Camera-type eye (tissue), 1 donor: ENCODE data around the gene PRDX5. TPM values are rescaled to one million over a fixed set of nuclear protein-coding genes. Genes with fewer than 3 reads are reported as not detected.

ENCODE experiments used
- total RNA-seq: library from RNA; depleted of rRNA; stranded (reverse); fragments of >200 nt; gene quantifications from one replicate; pipeline ENCODE4 v1.2.3, GENCODE V29; 2014

Gene PRDX5
- total RNA-seq = 121 TPM

DNA sequence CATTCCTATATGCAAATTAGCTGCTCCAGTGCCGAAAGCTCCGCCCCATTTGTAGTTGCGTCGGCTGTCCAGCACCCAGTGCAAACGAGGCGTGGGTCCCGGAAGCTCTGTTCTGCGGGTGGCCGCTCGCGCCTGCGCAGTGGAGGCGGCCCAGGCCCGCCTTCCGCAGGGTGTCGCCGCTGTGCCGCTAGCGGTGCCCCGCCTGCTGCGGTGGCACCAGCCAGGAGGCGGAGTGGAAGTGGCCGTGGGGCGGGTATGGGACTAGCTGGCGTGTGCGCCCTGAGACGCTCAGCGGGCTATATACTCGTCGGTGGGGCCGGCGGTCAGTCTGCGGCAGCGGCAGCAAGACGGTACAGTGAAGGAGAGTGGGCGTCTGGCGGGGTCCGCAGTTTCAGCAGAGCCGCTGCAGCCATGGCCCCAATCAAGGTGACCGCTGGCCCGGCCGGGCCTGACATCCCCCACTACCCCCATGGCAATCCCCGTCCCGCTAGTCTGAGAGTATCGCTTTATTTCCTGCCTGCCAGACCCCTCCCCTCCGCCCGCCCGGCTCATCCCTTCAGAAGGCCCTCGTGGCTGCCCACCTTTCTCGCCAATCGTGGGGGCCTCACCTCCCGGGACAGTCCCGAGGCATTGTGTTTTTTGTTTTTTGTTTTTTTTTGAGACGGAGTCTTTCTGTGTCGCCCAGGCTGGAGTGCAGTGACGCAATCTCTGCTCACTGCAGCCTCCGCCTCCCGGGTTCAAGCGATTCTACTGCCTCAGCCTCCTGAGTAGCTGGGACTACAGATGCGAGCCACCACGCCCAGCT lies at the start of gene PRDX5:
TSS of gene PRDX5 (plus strand) at position 161 of the 805 bp plus-strand sequence. CDS start at position 256, 95 bp downstream.

DNA sequence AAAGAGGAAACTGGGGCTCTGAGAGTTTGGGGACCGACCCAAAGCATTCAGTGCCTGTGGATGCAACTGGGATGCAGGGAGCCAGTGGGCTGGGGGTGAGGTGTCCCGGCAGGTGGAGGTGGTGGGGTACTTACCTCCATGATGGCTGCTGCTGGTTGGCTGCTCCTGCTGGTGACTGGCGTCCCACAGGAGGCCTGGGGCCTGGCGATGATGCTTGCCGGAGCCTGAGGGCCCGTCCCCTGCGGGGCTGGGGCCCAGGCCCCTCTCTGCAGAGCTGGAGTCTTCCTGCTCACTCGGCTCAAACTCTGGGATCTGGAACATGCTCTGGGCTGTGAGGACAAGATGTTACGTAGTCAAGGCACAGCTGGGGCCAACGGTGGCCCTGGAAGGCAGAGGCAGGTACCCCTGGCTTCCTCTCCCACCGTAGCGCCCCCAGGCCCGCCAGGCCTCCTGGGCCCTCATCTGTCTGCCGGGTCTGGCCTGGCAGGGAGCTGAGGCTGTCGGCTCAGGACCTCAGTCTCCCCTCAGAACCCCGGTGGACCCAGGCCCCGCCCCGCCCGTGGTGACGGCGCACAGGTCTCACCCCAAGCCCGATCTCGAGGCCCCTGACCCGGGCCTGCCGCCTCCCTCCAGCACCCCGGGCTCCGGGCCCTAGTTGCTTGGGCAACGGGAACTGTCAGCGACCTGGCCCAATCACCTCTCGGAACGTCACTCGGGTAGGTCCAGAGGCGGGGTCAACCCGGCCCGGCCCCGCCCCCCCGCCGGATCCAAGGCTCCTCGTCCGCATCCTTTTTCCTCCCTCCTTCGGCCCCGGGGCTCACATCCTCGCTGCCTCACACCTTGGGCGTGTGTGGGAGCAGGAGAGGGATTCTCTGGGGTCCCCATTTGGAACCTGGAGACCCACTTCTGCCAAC lies 33.6 kb upstream of the PRDX5 start, which contains the start of gene BAD:
TSS of gene BAD (minus strand) at position 618 of the 914 bp plus-strand sequence. CDS start at position 321, 297 bp downstream.

DNA sequence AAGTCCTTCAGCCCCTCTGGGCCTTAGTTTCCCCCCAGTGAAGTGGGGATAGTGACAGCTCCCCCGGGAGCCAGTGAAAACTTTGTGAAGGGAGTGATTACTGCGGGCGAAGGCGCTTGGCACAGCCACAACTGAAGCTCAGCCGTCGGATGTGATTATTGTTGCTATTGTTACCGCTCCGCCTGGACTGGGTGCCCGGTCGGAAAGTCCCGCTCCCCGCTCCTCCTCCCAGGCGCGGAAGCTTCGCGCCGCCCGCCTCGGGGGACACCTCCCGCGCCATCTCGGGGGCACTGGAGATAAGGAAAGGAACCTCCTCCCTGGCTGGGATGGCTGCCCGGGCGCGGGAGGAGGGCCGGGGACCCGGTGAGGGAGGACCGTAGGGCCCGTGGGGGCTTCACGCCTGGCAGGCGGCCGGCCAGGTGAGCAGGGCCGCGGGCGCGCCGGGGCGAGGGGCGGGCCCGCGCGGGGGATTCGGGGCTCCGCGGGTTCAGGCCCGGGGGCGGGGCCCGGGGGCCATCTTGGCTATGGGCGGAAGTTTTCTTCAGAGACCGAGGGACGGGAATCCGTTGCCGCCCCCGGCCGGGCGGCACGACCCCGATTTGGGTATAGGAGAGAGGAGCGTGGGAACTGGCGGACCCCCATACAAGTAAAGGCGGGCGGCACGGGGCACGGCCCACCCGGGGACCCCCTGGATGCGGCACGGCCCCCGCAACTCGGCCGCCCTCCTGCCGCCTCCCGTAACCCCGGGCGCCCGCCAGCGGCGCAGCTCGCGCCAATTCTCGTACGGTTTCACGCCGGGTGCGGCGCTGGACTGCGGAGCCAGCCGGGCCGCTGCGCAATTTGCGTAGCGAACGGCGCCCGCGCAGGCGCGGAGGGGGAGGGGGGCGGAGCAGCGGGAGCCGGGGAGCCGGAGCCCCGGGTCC lies 32.7 kb upstream of the PRDX5 start, which contains the start of gene GPR137:
TSS of gene GPR137 (plus strand) at position 887 of the 923 bp plus-strand sequence. CDS start 677 bp downstream, outside the sequence.

DNA sequence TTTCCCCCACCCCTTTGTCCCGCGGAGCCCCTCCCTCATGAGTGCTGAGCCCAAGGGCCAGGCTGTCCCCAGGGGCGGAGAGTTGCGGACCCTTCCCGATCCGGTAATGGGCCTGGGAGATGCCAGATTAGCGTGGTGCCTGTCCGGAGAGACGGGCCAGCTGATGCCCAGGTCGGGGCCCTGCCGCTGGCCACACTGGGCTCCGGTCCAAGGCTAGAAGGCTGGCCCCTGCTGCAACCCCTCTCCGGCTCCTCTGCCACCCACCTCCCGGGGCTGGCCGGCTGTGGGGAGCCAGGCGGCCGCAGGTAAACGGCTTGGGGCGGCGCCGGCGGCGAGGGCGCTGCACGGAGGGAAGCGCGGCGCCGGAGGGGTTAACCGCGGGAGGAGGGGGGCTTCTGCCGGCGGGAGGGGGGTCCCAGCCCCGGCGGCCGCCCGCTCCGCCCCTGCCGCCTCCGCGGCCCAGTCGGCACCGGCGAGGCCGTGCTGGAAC lies 26.6 kb upstream of the PRDX5 start, which contains the start of gene KCNK4:
TSS of gene KCNK4 (plus strand) at position 41 of the 490 bp plus-strand sequence. CDS start 1,717 bp downstream, outside the sequence.

DNA sequence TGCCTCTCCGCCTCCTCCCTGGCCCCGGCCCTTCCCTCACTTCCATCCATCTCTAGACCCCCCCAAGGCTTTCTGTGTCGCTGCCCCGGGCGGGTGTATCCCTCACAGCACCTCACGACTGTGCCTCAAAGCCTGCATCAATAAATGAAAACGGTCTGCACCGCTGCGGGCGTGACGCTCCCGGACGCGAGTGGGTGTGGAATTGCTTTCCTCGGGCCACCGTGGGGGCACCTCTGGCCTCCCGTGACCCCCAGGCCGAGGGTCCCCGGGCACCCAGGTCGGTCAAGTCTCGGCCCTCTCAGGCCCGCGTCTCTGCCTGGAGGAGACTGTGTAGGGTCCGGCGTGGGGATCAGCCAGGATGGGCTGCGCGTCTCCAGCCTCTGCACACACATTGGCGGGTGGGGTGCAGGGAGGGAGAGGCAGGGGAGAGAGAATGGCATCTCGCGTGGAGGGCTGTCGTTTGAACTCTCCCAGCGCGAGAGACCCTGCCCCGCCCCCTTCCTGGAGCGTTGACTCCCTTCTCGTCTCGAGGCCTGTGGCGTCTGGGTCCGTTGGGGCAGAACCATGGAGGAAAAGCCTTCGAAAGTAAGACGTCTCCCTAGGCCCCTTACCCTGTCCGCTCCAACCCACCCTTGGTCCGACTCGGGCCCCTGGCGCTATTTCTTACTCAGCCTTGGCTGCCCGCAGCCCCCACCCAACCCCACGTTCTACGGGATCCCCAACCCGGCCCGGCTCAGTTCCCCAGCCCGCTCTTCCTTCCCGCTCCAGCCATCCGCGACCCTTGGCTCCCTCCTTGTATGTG lies 17.9 kb upstream of the PRDX5 start, which contains the start of gene CATSPERZ:
TSS of gene CATSPERZ (plus strand) at position 512 of the 802 bp plus-strand sequence. CDS start at position 565, 53 bp downstream.

DNA sequence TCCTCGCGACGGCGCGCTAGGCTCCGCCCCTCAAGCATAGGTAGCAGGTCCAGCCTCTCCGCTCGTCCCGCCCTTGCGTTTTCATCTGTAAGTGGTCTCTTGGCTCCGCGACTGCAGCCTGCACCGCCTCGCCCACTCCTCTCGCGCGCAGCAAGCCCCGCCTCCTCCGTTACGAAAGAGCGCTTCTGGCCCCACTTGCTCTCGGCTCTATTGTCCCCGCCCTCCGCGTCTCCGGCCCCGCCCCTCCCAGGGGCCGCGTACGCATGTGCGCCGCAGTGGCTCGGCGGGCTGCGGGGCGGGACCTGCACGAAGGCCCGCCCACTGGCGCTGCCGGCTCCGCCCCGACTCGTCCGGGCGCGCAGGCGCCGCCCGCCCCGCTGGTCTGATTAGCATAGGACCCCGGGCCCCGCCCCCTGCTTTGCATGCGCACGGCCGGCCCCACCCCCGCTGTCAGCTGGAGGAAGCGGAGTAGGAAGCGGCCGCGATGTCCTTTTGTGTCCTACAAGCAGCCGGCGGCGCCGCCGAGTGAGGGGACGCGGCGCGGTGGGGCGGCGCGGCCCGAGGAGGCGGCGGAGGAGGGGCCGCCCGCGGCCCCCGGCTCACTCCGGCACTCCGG lies 12.7 kb upstream of the PRDX5 start, which contains the start of gene ESRRA:
TSS of gene ESRRA (plus strand) at position 450 of the 616 bp plus-strand sequence. CDS start 1,656 bp downstream, outside the sequence.

DNA sequence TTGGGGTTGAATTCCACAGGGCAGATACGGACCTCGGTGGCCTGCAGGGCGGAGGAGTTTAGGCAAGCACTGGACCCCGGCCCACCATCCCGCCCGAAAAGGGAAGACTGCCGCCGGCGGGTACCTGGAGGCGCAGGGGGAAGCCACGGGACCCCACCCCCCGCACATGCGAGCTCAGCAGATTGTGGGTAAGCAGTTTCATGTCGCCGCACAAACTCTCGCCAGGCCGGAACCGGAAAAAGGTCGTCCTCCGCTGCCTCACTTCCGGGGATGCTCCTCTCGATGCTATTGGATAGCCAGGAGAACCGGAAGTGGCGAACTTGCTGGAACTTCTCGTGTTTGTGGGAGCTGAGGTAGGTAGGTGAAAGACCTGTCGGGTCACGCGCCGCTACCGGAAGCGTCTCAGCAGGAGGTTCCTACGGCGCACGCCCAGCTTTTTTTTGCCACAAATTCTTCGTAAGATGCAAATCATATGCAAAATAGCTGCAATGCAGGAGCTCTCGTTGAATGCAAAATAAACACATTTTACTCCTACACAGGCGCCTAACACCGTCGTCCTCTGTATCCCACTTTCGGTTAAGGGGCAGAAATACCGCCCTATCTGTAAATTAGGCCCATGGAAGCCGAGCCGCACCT lies 478 bp upstream of the PRDX5 start, which contains the start of gene TRMT112:
TSS of gene TRMT112 (minus strand) at position 235 of the 636 bp plus-strand sequence. CDS start at position 202, 33 bp downstream.

DNA sequence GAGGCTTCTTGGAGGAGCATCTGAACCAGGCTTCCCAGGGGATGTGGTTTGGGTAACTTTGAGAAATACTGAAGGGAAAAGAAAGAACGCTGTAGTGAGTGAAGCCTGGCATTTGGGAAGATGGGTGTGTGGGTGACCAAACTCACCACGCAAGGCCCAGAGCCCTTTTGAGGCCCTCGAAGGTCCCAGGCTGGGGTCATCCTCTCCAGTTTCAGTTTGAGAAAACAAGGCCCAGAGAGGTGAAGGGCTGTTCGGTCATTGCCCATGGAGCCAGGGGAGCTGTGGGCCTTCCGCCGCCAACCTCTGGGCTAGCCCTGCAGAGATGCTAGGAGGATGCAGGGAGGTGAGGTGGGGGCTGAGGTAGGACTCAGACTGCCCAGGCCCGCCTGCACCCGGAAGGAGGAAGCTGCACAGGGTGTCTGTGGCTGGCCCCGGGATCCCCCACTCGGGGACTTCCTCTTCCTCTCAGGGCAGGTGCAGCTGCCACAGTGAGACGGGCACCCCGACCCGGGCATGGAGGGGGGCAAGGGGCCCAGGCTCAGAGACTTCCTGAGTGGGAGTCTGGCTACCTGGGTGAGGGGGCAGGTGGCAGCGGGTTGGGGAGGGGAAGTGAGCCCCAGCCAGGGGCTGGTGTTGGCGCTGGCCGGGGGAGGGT lies 22.0 kb downstream of the PRDX5 start, which contains the start of gene CCDC88B:
TSS of gene CCDC88B (plus strand) at position 451 of the 655 bp plus-strand sequence. CDS start at position 514, 63 bp downstream.

DNA sequence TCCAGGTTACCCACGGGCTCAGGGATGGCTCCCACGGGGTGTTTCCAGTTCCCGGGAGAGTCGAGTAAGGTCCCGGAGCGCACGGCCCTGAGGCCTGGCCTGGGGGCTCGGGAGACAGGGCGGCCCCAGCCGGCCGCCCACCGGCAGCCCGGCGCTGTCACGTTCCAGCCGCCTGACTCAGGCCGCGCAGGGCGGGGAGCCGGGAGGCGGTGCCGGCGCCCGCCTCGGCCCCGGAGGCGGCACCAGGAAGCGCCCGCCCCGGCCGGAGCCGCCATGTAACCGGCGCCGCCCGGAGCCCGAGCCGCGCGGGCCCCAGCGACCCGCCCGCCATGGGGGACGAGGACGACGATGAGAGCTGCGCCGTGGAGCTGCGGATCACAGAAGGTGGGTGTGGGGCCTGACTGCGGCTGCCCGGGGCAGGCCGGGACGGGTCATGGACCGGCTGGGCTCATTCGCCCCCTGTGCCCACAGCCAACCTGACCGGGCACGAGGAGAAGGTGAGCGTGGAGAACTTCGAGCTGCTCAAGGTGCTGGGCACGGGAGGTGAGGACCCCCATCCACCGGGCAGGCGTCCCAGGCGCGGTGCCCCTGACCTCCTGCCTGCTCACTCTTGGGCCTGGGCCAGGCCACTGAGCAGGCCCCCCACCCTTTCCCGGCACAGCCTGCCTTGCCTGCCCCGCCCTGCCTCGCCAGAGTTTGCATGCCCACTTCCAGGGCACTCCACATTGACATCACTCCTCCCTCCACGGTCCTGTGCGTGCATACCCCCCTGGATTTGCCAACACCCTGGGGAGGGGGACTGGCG lies 41.2 kb downstream of the PRDX5 start, which contains the start of gene RPS6KA4:
TSS of gene RPS6KA4 (plus strand) at position 256 of the 805 bp plus-strand sequence. CDS start at position 330, 74 bp downstream.

Other genes starting within 250 kb of the PRDX5 start
- 22.4 TPM for gene MACROD1, start 152.0 kb upstream of the PRDX5 start, total RNA-seq
- gene STIP1, start 131.9 kb upstream of the PRDX5 start, total RNA-seq = 135 TPM
- 8.3 TPM for gene FERMT3, start 111.4 kb upstream of the PRDX5 start, total RNA-seq
- 27.4 TPM for gene TRPT1, start 91.9 kb upstream of the PRDX5 start, total RNA-seq
- gene NUDT22, start 91.8 kb upstream of the PRDX5 start, total RNA-seq = 22.4 TPM
- gene DNAJC4, start 87.6 kb upstream of the PRDX5 start, total RNA-seq = 22.2 TPM
- gene VEGFB, start 83.5 kb upstream of the PRDX5 start, total RNA-seq = 61.7 TPM
- 30.8 TPM for gene FKBP2, start 77.0 kb upstream of the PRDX5 start, total RNA-seq
- 50.6 TPM for gene PPP1R14B, start 71.2 kb upstream of the PRDX5 start, total RNA-seq
- gene PLCB3, start 66.6 kb upstream of the PRDX5 start, total RNA-seq = 18.0 TPM
- 61.6 TPM for gene BAD, start 33.5 kb upstream of the PRDX5 start, total RNA-seq
- 21.1 TPM for gene GPR137, start 32.3 kb upstream of the PRDX5 start, total RNA-seq
- gene KCNK4, start 26.8 kb upstream of the PRDX5 start, total RNA-seq = 1.8 TPM
- gene CATSPERZ, start 17.8 kb upstream of the PRDX5 start, total RNA-seq = 3.1 TPM
- 17.5 TPM for gene ESRRA, start 12.6 kb upstream of the PRDX5 start, total RNA-seq
- gene TRMT112, start 562 bp upstream of the PRDX5 start, total RNA-seq = 194 TPM
- gene CCDC88B, start 22.1 kb downstream of the PRDX5 start, total RNA-seq = 13.1 TPM
- 19.6 TPM for gene RPS6KA4, start 41.0 kb downstream of the PRDX5 start, total RNA-seq
- 0.16 TPM for gene SLC22A11, start 237.8 kb downstream of the PRDX5 start, total RNA-seq